OCI-LY3 (cell line): ENCODE measurements around the gene PPBP.

Experiments
- EZH2phosphoT487 ChIP-seq: fragments of 200-600 bp; shearing (Covaris generic); IDR thresholded peaks from 2 replicates; pipeline ENCODE4 v1.6.1; 2018; ENCODE audit warnings: antibody characterized with exemption, mixed run types, low read depth
- TF ChIP-seq, protein P1 (sequence below): fragments of 200-600, 300-600 bp; sonication (generic); IDR thresholded peaks from 2 replicates; pipeline ENCODE4 v1.5.1; 2014; ENCODE audit warnings: antibody characterized with exemption, low read length, low read depth

DNA sequence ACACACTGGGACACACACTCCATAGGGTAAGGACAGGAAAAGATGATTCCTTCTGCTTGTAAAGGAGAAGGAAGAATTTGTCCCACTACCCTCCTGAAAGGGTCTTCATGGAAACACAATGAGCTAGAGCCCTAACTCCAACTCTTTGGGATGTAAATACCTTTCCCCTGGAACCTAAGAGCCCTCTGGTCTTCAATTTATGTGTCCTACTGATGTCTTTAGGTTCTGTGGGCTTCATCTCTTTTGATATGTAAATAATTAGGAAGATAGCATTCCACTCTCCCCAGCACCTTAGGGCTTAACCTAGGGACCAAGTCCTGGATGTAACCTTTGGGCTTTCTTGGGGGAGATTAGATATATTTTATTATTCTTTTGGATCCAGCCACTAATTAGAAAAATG is 44.4 kb downstream of the PPBP start:
- TF ChIP-seq EZH2phosphoT487 = no peak
- TF ChIP-seq, protein P1, sequence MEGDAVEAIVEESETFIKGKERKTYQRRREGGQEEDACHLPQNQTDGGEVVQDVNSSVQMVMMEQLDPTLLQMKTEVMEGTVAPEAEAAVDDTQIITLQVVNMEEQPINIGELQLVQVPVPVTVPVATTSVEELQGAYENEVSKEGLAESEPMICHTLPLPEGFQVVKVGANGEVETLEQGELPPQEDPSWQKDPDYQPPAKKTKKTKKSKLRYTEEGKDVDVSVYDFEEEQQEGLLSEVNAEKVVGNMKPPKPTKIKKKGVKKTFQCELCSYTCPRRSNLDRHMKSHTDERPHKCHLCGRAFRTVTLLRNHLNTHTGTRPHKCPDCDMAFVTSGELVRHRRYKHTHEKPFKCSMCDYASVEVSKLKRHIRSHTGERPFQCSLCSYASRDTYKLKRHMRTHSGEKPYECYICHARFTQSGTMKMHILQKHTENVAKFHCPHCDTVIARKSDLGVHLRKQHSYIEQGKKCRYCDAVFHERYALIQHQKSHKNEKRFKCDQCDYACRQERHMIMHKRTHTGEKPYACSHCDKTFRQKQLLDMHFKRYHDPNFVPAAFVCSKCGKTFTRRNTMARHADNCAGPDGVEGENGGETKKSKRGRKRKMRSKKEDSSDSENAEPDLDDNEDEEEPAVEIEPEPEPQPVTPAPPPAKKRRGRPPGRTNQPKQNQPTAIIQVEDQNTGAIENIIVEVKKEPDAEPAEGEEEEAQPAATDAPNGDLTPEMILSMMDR = no peak
